SW 1271 (cell line): ENCODE data around the gene JADE2.
"Not testable (repeated sequence)": the region's sequence is repeated elsewhere in the genome, so short reads cannot be mapped to it uniquely, and the experiment has no call there.

Experiments
- DNase-seq, 2 experiments: peaks; one replicate each; lab custom pipeline; 2025; lab: John Stamatoyannopoulos, UW

JADE2 gene

GRCh38 chr5:134508521-134509195 is 16.8 kb upstream of the JADE2 start:
- DNase-seq: no peak

- DNase-seq: peak; percentile 50 to 62
Measured at GRCh38 chr5:134509308-134510040, 16.0 kb upstream of the JADE2 start.

GRCh38 chr5:134510970-134511795 is 14.3 kb upstream of the JADE2 start:
- DNase-seq: peak; percentile 33 to 70

- DNase-seq: peak in 1 of 2 experiments; percentile 35
Measured at GRCh38 chr5:134511796-134512660, 13.4 kb upstream of the JADE2 start.

GRCh38 chr5:134512661-134512999 is 12.8 kb upstream of the JADE2 start:
- DNase-seq: no peak

- DNase-seq: no peak
Measured at GRCh38 chr5:134515801-134516200, 9.7 kb upstream of the JADE2 start.

GRCh38 chr5:134516984-134517383 is 8.5 kb upstream of the JADE2 start:
- DNase-seq: not testable (repeated sequence)

- DNase-seq: no peak
Measured at GRCh38 chr5:134517553-134517952, 7.9 kb upstream of the JADE2 start.

- DNase-seq: no peak
Measured at GRCh38 chr5:134519989-134520388, 5.5 kb upstream of the JADE2 start.

- DNase-seq: no peak
Measured at GRCh38 chr5:134521841-134522240, 3.6 kb upstream of the JADE2 start.

GRCh38 chr5:134523543-134524271 is 1.8 kb upstream of the JADE2 start:
- no peak for DNase-seq

- DNase-seq: peak; percentile 53 to 79
Measured at GRCh38 chr5:134524272-134524825, 1.1 kb upstream of the JADE2 start.

- DNase-seq: peak; percentile 23 to 71
Measured at GRCh38 chr5:134525683-134526482, 413 bp downstream of the JADE2 start.

GRCh38 chr5:134526483-134527155 is 1.1 kb downstream of the JADE2 start:
- DNase-seq: peak in 1 of 2 experiments; percentile 92

- peak; percentile 92 to 98 for DNase-seq
Measured at GRCh38 chr5:134527156-134527960, 1.9 kb downstream of the JADE2 start.

GRCh38 chr5:134527961-134528424 is 2.5 kb downstream of the JADE2 start:
- DNase-seq: no peak

- no peak for DNase-seq
Measured at GRCh38 chr5:134528556-134528955, 3.1 kb downstream of the JADE2 start.

- DNase-seq: no peak
Measured at GRCh38 chr5:134529460-134529859, 4.0 kb downstream of the JADE2 start.
